Transverse colon (tissue), 4 donors: Measurements from ENCODE around the gene CHST15. TPM values are rescaled to one million over a fixed set of nuclear protein-coding genes. Genes with fewer than 3 reads are reported as not detected.
A peak's percentile ranks its signal among the peaks of the same experiment; 100 is the strongest.

Source experiments
- DNase-seq: peaks from one replicate; pipeline ENCODE4 v3.0.0-alpha.2; 2019
- H3K27ac ChIP-seq, 4 donors: fragments of 200-600 bp; sonication (generic); 2 replicates each; pipeline ENCODE4 v1.5.1; 2016 to 2018; ENCODE audit warnings: inconsistent platforms in 4 of 4
- H3K27me3 ChIP-seq: fragments of 200-600 bp; sonication (generic); 2 replicates; pipeline ENCODE4 v1.5.1; 2017; ENCODE audit warnings: inconsistent platforms
- H3K36me3 ChIP-seq, 4 donors: fragments of 200-600 bp; sonication (generic); 2 replicates each; pipeline ENCODE4 v1.5.1; 2017 to 2019; ENCODE audit warnings: inconsistent platforms in 4 of 4
- H3K4me1 ChIP-seq, 4 donors: fragments of 200-600 bp; sonication (generic); 2 replicates each; pipeline ENCODE4 v1.5.1; 2017 to 2020; ENCODE audit warnings: inconsistent platforms in 4 of 4
- H3K4me3 ChIP-seq, 4 donors: fragments of 200-600 bp; sonication (generic); 1 replicate in 1 of 4; 2 replicates in 3 of 4; pipeline versions ENCODE4 v1.5.1 to v1.6.1; 2017 to 2019; ENCODE audit warnings: inconsistent platforms in 4 of 4
- H3K9me3 ChIP-seq, 2 donors: fragments of 200-600 bp; sonication (generic); 2 replicates each; pipeline ENCODE4 v1.5.1; 2017 to 2019; ENCODE audit warnings: inconsistent platforms in 2 of 2
- EP300 ChIP-seq: sonication (generic); formaldehyde crosslinking; IDR thresholded peaks from one replicate; pipeline ENCODE4 v1.6.1; 2017; ENCODE audit warnings: antibody characterized with exemption, low read depth
- POLR2A ChIP-seq: fragments of 450-650 bp; IDR thresholded peaks from one replicate; pipeline ENCODE4 v1.6.1; 2016; ENCODE audit warnings: antibody characterized with exemption, mild to moderate bottlenecking, moderate library complexity
- POLR2AphosphoS5 ChIP-seq, 3 donors: sonication (generic); formaldehyde crosslinking; IDR thresholded peaks; one replicate each; pipeline ENCODE4 v1.6.1; 2016; ENCODE audit warnings: antibody characterized with exemption in 3 of 3
- WGBS, 2 donors: methylation state at CpG; one replicate each; pipeline ENCODE4 v1.1.5; 2018; ENCODE audit warnings: low coverage in 1 of 2; 5-methylcytosine and 5-hydroxymethylcytosine counted together
- in situ Hi-C, 4 donors: fragments of 200-750 bp; cut with MboI; loops; one replicate each; pipeline versions ENCODE4 v1.15.0 to v1.15.1; 2017; ENCODE audit warnings: low sequenced_read_pairs in 3 of 4, low pct_ligation_motif_present in 1 of 4, low pct_unique_long_range_greater_than_20kb in 1 of 4
- intact Hi-C: fragments of 100-400 bp; cut with DNase I; formaldehyde crosslinking; loops from one replicate; pipeline ENCODE4 v1.15.1; 2023; ENCODE audit warnings: low total_unique reads
- total RNA-seq, 4 donors: library from RNA; depleted of rRNA; stranded (reverse); fragments of >200 nt; gene quantifications; one replicate each; pipeline ENCODE4 v1.1.0, GENCODE V29; 2016
- TF ChIP-seq, protein P1 (sequence below), 5 experiments: fragments of 200-600 bp in 3 of 5; fragments of 450-650 bp in 2 of 5; sonication (generic) in 3 of 5; IDR thresholded peaks; 1 replicate in 2 of 5; 2 replicates in 3 of 5; pipeline ENCODE4 v1.5.1; 2016 to 2017; ENCODE audit warnings: antibody characterized with exemption in 5 of 5, inconsistent platforms in 3 of 5, mild to moderate bottlenecking in 2 of 5, moderate library complexity in 1 of 5

The CHST15 gene, protein sequence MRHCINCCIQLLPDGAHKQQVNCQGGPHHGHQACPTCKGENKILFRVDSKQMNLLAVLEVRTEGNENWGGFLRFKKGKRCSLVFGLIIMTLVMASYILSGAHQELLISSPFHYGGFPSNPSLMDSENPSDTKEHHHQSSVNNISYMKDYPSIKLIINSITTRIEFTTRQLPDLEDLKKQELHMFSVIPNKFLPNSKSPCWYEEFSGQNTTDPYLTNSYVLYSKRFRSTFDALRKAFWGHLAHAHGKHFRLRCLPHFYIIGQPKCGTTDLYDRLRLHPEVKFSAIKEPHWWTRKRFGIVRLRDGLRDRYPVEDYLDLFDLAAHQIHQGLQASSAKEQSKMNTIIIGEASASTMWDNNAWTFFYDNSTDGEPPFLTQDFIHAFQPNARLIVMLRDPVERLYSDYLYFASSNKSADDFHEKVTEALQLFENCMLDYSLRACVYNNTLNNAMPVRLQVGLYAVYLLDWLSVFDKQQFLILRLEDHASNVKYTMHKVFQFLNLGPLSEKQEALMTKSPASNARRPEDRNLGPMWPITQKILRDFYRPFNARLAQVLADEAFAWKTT
- 10 to 100 TPM in 3 of 4 donors, 1 to 10 TPM in 1; 10.0 to 25.4 (median 16.0) TPM for total RNA-seq

DNA sequence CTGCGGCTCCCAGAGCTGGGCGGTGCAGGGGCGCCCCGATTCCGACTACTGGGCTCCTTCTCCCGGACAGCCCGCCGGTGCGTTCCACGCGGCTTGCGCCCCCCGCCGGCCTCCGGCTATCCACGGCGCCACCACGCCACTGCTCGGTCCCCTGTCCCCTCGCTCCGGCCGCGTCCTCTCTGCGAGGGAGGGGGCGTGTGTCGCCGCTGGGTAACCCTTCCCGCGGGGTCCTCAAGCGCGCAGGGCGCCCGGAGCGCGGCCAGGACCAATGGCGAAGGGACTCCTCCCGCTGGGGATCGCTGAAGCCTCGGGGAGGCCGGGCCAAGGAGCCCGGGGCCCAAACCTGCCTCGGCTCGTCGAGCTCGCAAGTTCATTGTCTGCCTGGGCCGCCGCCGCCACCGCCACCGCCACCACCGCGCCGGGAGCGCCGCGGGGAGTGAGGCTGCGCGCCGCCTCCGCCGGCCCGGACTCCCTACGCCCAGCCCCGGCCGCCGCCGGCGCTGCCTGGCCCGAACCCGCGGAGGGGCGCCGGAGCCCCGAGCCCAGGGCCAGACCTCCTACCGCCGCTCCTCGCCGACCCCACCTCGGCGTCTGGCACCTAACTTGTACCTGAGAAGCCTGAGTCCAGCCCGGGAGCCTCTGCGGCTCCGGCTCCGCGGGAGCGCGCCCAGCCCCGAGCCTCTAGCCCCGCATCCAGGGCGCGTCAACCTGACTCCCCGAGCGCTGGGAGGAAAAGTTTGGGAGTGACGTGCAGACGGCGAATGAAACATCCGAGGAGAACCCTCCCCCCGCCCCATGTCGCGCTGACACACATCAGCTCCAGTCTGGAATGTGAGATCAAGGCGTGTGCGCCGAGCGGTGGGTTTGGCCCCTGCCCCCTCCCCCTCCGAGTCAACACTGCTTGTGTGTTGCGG lies at the start of gene CHST15:
Gene CHST15 (minus strand): TSS at position 739 of the 914 bp plus-strand sequence. CDS start 47,386 bp downstream, outside the sequence.
- Histone ChIP-seq H3K9me3 (no peaks in the 10 kb centered on the region), H3K4me3 (peak within 1 kb of the TSS; percentile 47 to 70 (median 56)), H3K27me3 (peaks cover 71% of the 10 kb centered on the region), H3K4me1 (peaks cover 7 to 56% (median 31%) of the 10 kb centered on the region in 4 donors), H3K27ac (peak within 1 kb of the TSS; percentile 87 to 94 (median 89)), H3K36me3 (no peaks in the 10 kb centered on the region)
- in situ Hi-C loops (no loop called here), intact Hi-C loops (loop anchor here (10.0 kb wide), 1 partner anchor 292 kb away; no protein-coding TSS in a partner anchor)
- TF ChIP-seq, protein P1, sequence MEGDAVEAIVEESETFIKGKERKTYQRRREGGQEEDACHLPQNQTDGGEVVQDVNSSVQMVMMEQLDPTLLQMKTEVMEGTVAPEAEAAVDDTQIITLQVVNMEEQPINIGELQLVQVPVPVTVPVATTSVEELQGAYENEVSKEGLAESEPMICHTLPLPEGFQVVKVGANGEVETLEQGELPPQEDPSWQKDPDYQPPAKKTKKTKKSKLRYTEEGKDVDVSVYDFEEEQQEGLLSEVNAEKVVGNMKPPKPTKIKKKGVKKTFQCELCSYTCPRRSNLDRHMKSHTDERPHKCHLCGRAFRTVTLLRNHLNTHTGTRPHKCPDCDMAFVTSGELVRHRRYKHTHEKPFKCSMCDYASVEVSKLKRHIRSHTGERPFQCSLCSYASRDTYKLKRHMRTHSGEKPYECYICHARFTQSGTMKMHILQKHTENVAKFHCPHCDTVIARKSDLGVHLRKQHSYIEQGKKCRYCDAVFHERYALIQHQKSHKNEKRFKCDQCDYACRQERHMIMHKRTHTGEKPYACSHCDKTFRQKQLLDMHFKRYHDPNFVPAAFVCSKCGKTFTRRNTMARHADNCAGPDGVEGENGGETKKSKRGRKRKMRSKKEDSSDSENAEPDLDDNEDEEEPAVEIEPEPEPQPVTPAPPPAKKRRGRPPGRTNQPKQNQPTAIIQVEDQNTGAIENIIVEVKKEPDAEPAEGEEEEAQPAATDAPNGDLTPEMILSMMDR (IDR thresholded peaks at IDR 0.05) = peak in 1 of 5 experiments; percentile 8
- TF ChIP-seq POLR2AphosphoS5 (IDR thresholded peaks at IDR 0.05) (peak; percentile 44 to 68 (median 58)), EP300 (no peak), POLR2A (peak; percentile 57)
- 0% methylated on average over 67 of the region's 106 CpGs; no CpG with 5 or more reads in 1 of the 2 donors for WGBS, 2 donors
- peak; percentile 46 for DNase-seq

DNA sequence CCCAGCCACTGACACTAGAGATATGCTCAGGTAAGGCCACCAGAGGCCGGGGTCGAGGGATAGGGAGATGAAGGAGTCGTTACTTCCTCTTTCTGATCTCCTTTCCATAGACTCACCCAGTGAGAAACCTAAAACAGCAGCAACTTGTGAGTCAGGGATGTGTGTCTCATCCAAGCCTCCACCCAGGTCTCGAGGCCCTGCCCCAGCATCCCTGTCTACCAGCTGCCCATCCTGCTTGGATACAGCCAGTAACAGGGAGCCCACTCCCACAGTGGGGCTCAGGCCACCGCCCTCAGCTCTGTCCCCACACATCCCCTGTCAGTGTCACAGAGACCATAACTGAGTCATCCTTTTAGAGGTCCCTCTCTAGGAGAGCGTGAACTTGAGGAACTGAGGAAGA lies 49.6 kb upstream of the CHST15 start:
- no peak overlapping the region for H3K4me3 ChIP-seq
- peak overlapping the region in 1 of 4 donors; percentile 41 for H3K27ac ChIP-seq
- TF ChIP-seq EP300 (no peak), POLR2A (no peak), POLR2AphosphoS5 (IDR thresholded peaks at IDR 0.05) (no peak)
- TF ChIP-seq, protein P1 (IDR thresholded peaks at IDR 0.05) = no peak

DNA sequence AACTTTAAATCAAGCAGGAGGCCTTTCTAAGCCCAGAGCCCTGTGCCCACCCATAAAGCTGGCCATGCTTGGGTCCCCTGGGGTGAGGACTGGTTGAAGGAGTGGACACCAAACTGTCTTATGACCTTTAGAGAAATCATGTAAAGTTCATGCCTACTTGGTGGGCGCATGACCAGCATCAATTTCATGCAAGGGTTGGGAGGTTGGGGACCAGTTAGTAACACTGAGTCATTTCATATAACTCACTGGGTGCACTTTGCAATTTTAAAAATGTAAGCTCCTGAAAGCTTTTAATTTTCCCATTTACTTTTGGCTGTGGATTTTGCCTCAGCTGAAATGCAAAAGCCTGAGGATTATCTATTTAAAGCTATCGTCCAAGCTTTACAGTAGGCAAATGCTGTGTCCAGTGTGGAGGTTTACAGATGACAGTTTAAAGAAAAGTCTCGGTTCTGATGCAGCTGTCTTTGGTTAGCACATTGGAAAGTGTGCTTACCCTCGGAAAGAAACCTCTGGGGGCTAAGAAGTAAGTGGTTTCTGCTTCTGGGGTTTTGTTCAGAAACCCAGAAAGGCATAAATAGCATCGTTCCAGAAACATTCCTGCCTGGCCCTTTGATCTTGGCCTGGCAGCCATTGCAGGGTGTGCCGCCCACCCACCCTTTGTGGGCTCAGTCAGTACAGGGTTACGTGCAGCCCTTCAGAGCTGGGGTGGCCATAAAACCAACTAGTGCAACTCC lies 48.8 kb upstream of the CHST15 start:
- peaks cover 0 to 3% (median 0%) of the 10 kb centered on the region in 4 donors for H3K4me1 ChIP-seq
- H3K36me3 ChIP-seq = no peaks in the 10 kb centered on the region
- peak overlapping the region in 1 of 4 donors; percentile 41 for H3K27ac ChIP-seq
- in situ Hi-C loops = no loop called here
- DNase-seq = no peak
- 44 to 55% methylated on average over 4 to 7 of the region's 7 CpGs for WGBS, 2 donors
- TF ChIP-seq POLR2A = no peak
- TF ChIP-seq POLR2AphosphoS5 (IDR thresholded peaks at IDR 0.05) = no peak
- TF ChIP-seq EP300 = no peak
- TF ChIP-seq, protein P1 (IDR thresholded peaks at IDR 0.05) = no peak
- intact Hi-C loops = no loop called here
- H3K9me3 ChIP-seq = no peaks in the 10 kb centered on the region
- H3K27me3 ChIP-seq = no peaks in the 10 kb centered on the region
- H3K4me3 ChIP-seq = no peak overlapping the region

More for the DNA sequence above, 49.6 kb upstream of the CHST15 start:
- 80% methylated on average over 6 of the region's 6 CpGs; no CpG with 5 or more reads in 1 of the 2 donors for WGBS, 2 donors
- Histone ChIP-seq H3K9me3 (no peaks in the 10 kb centered on the region), H3K36me3 (no peaks in the 10 kb centered on the region), H3K27me3 (no peaks in the 10 kb centered on the region), H3K4me1 (peaks cover 0 to 3% (median 0%) of the 10 kb centered on the region in 4 donors)
- no peak for DNase-seq
- intact Hi-C loops = no loop called here
- in situ Hi-C loops = no loop called here
